ENCODE data around the gene NDUFS7. TPM values are rescaled to one million over a fixed set of nuclear protein-coding genes. Genes with fewer than 3 reads are reported as not detected.
"Not testable (repeated sequence)": the region's sequence is repeated elsewhere in the genome, so short reads cannot be mapped to it uniquely, and the experiment has no call there.

The NDUFS7 gene
- total and polyA plus RNA-seq, 10 of the 15 experiments (the other 5 are each of a cell fraction or from before 2014, with no cell fraction given) = 5.1 to 282 (median 92.9) TPM

GRCh38 chr19:1418496-1418775, 34.7 kb downstream of the NDUFS7 start (continued):
- no peak for TF ChIP-seq ATF2 (IDR thresholded peaks at IDR 0.05; ENCODE audit: low read length)

- peaks cover 23 to 50% of the 10 kb centered on the region in 2 experiments; a peak in 3 of 4 replicates for H3K36me3 ChIP-seq (ENCODE audit: control insufficient read depth in 2 of 2, insufficient read depth in 2 of 2, low read length in 1 of 2)
- no peaks in the 10 kb centered on the region for H3K27me3 ChIP-seq (replicated peaks in 1 of 2; ENCODE audit: control insufficient read depth in 2 of 2, insufficient read depth in 2 of 2, low read length in 1 of 2)
- no peak for DNase-seq (ENCODE audit: low read depth, low spot score)
- H3K4me3 ChIP-seq = no peak overlapping the region
- no peak overlapping the region for H3K4me2 ChIP-seq (ENCODE audit: control insufficient read depth, insufficient read depth)
- RAD21 ChIA-PET (ENCODE audit: unreplicated experiment) = no interaction called here
- H3K27ac ChIP-seq (ENCODE audit: control insufficient read depth, insufficient read depth) = no peak overlapping the region
- H3K4me1 ChIP-seq (ENCODE audit: control insufficient read depth, insufficient read depth, low read length) = peaks cover 6% of the 10 kb centered on the region
- no peak for TF ChIP-seq NFIC (IDR thresholded peaks at IDR 0.05; ENCODE audit: low read depth, low read length)
- peaks cover 39% of the 10 kb centered on the region for H3K79me2 ChIP-seq (ENCODE audit: control insufficient read depth, insufficient read depth, low read length)
- ATAC-seq = no peak
- H3K9me3 ChIP-seq (replicated peaks; ENCODE audit: control insufficient read depth, insufficient read depth, low read length) = no peaks in the 10 kb centered on the region
- intact Hi-C loops (cut with micrococcal nuclease; ENCODE audit: unreplicated experiment) = no loop called here
- FAIRE-seq = no peak
- CTCF ChIA-PET = no interaction called here
- WGBS (ENCODE audit: insufficient coverage, insufficient replicate concordance, low lambda C conversion rate, missing lambda C conversion rate) = 94% methylated on average over 21 of the region's 21 CpGs
- in situ Hi-C loops (cut with MboI) = no loop called here
- BruUV-seq (replicated peaks) = no TSS peak
- H3K9ac ChIP-seq (ENCODE audit: control insufficient read depth, insufficient read depth, low read length) = no peak overlapping the region
- no peak overlapping the region for H2AFZ ChIP-seq (ENCODE audit: control insufficient read depth, low read depth, low read length)
- peaks cover 9% of the 10 kb centered on the region for H4K20me1 ChIP-seq (ENCODE audit: control insufficient read depth, insufficient read depth)
- SMC1A ChIA-PET (ENCODE audit: uncharacterized antibody, unreplicated experiment) = interaction anchor here (0.6 kb wide), 1 partner anchor 14 kb away, joined by 3 read pairs; no protein-coding TSS in a partner anchor
- POLR2A ChIA-PET = no interaction called here
Observed at GRCh38 chr19:1418951-1419738, 35.4 kb downstream of the NDUFS7 start.

GRCh38 chr19:1420085-1420484, 36.4 kb downstream of the NDUFS7 start:
- RAD21 ChIA-PET (ENCODE audit: unreplicated experiment); in situ Hi-C loops (cut with MboI); SMC1A ChIA-PET (ENCODE audit: uncharacterized antibody, unreplicated experiment); ATAC-seq; H4K20me1 ChIP-seq (ENCODE audit: control insufficient read depth, insufficient read depth); H3K9me3 ChIP-seq (replicated peaks; ENCODE audit: control insufficient read depth, insufficient read depth, low read length); intact Hi-C loops (cut with micrococcal nuclease; ENCODE audit: unreplicated experiment); H3K27ac ChIP-seq (ENCODE audit: control insufficient read depth, insufficient read depth); H3K4me1 ChIP-seq (ENCODE audit: control insufficient read depth, insufficient read depth, low read length); FAIRE-seq; BruUV-seq (replicated peaks); H3K4me2 ChIP-seq (ENCODE audit: control insufficient read depth, insufficient read depth); H3K9ac ChIP-seq (ENCODE audit: control insufficient read depth, insufficient read depth, low read length); H3K27me3 ChIP-seq (replicated peaks in 1 of 2; ENCODE audit: control insufficient read depth in 2 of 2, insufficient read depth in 2 of 2, low read length in 1 of 2); CTCF ChIA-PET; H2AFZ ChIP-seq (ENCODE audit: control insufficient read depth, low read depth, low read length); H3K4me3 ChIP-seq; DNase-seq (ENCODE audit: low read depth, low spot score): not testable (repeated sequence)
- 0 out of 2 replicates have a peak, but pooled peaks have one; percentile 6 for TF ChIP-seq TCF3 (IDR thresholded peaks at IDR 0.05; ENCODE audit: borderline replicate concordance, insufficient read depth, low read depth, low read length)
- Histone ChIP-seq H3K36me3 (ENCODE audit: control insufficient read depth in 2 of 2, insufficient read depth in 2 of 2, low read length in 1 of 2) (peaks cover 23 to 55% of the 10 kb centered on the region in 2 experiments; a peak in 3 of 4 replicates), H3K79me2 (ENCODE audit: control insufficient read depth, insufficient read depth, low read length) (peaks cover 32% of the 10 kb centered on the region)
- WGBS (ENCODE audit: insufficient coverage, insufficient replicate concordance, low lambda C conversion rate, missing lambda C conversion rate) = 95% methylated on average over 23 of the region's 43 CpGs
- POLR2A ChIA-PET = interaction anchor here (0.6 kb wide), 1 partner anchor 24 kb away, joined by 5 read pairs; no protein-coding TSS in a partner anchor

Data from GM12878 (cell line).